Mucosa of stomach (tissue), 1 donor: Measurements from ENCODE around the gene ACTRT2.

Experiments used
- H3K27me3 ChIP-seq: one replicate; pipeline ENCODE4 v1.7.0; 2013; ENCODE audit warnings: mild to moderate bottlenecking, low read length; ENCODE audit not compliant: control insufficient read depth, insufficient read depth
- H3K36me3 ChIP-seq: one replicate; pipeline ENCODE4 v1.7.0; 2013; ENCODE audit warnings: low read length; ENCODE audit not compliant: control insufficient read depth, insufficient read depth
- H3K4me1 ChIP-seq: one replicate; pipeline ENCODE4 v1.7.0; 2013; ENCODE audit warnings: mild to moderate bottlenecking, low read length; ENCODE audit not compliant: control insufficient read depth, insufficient read depth
- H3K4me3 ChIP-seq: one replicate; pipeline ENCODE4 v1.7.0; 2013; ENCODE audit warnings: low read length
- H3K9ac ChIP-seq: one replicate; pipeline ENCODE4 v1.7.0; 2013; ENCODE audit warnings: mild to moderate bottlenecking, low read length, moderate library complexity
- H3K9me3 ChIP-seq: one replicate; pipeline ENCODE4 v1.7.0; 2013; ENCODE audit warnings: mild to moderate bottlenecking, low read length, moderate library complexity; ENCODE audit not compliant: control insufficient read depth
- donor health status: Pancreatic carcinoma.

ACTRT2 gene

GRCh38 chr1:3017440-3018050, 3.7 kb upstream of the ACTRT2 start:
- Histone ChIP-seq H3K4me3 (no peak overlapping the region), H3K27me3 (peaks cover 36% of the 10 kb centered on the region), H3K4me1 (peaks cover 6% of the 10 kb centered on the region), H3K9me3 (no peaks in the 10 kb centered on the region), H3K9ac (no peak overlapping the region), H3K36me3 (no peaks in the 10 kb centered on the region)

- no peak overlapping the region for H3K9ac ChIP-seq
- H3K27me3 ChIP-seq = peaks cover 31% of the 10 kb centered on the region
- H3K36me3 ChIP-seq = no peaks in the 10 kb centered on the region
- no peaks in the 10 kb centered on the region for H3K9me3 ChIP-seq
- peaks cover under 1% of the 10 kb centered on the region for H3K4me1 ChIP-seq
- no peak overlapping the region for H3K4me3 ChIP-seq
Measured at GRCh38 chr1:3018051-3018471, 3.2 kb upstream of the ACTRT2 start.

GRCh38 chr1:3018576-3018975, 2.7 kb upstream of the ACTRT2 start:
- Histone ChIP-seq H3K36me3 (no peaks in the 10 kb centered on the region), H3K27me3 (peaks cover 25% of the 10 kb centered on the region), H3K9me3 (no peaks in the 10 kb centered on the region), H3K4me3 (no peak overlapping the region), H3K4me1 (no peaks in the 10 kb centered on the region), H3K9ac (no peak overlapping the region)

- H3K9me3 ChIP-seq = no peaks in the 10 kb centered on the region
- H3K9ac ChIP-seq = no peak overlapping the region
- no peak overlapping the region for H3K4me3 ChIP-seq
- no peaks in the 10 kb centered on the region for H3K36me3 ChIP-seq
- peaks cover 21% of the 10 kb centered on the region for H3K27me3 ChIP-seq
- H3K4me1 ChIP-seq = no peaks in the 10 kb centered on the region
Measured at GRCh38 chr1:3019007-3019515, 2.2 kb upstream of the ACTRT2 start.

- Histone ChIP-seq H3K4me3 (no peak overlapping the region), H3K27me3 (peaks cover 17% of the 10 kb centered on the region), H3K9ac (no peak overlapping the region), H3K9me3 (no peaks in the 10 kb centered on the region), H3K4me1 (no peaks in the 10 kb centered on the region), H3K36me3 (no peaks in the 10 kb centered on the region)
Measured at GRCh38 chr1:3019516-3020051, 1.7 kb upstream of the ACTRT2 start.

GRCh38 chr1:3020263-3020909, 881 bp upstream of the ACTRT2 start:
- Histone ChIP-seq H3K4me3 (no peak overlapping the region), H3K9me3 (no peaks in the 10 kb centered on the region), H3K27me3 (peaks cover 10% of the 10 kb centered on the region), H3K4me1 (no peaks in the 10 kb centered on the region), H3K36me3 (no peaks in the 10 kb centered on the region), H3K9ac (no peak overlapping the region)

- no peak overlapping the region for H3K9ac ChIP-seq
- H3K27me3 ChIP-seq = peaks cover 10% of the 10 kb centered on the region
- H3K4me3 ChIP-seq = no peak overlapping the region
- H3K4me1 ChIP-seq = no peaks in the 10 kb centered on the region
- H3K9me3 ChIP-seq = no peaks in the 10 kb centered on the region
- H3K36me3 ChIP-seq = no peaks in the 10 kb centered on the region
Measured at GRCh38 chr1:3021801-3022401, 634 bp downstream of the ACTRT2 start.

GRCh38 chr1:3022511-3022973, 1.3 kb downstream of the ACTRT2 start:
- Histone ChIP-seq H3K9ac (no peak overlapping the region), H3K9me3 (no peaks in the 10 kb centered on the region), H3K4me3 (no peak overlapping the region), H3K27me3 (peaks cover 5% of the 10 kb centered on the region), H3K36me3 (no peaks in the 10 kb centered on the region), H3K4me1 (no peaks in the 10 kb centered on the region)

- H3K9me3 ChIP-seq = no peaks in the 10 kb centered on the region
- no peak overlapping the region for H3K4me3 ChIP-seq
- H3K4me1 ChIP-seq = no peaks in the 10 kb centered on the region
- H3K27me3 ChIP-seq = peaks cover 3% of the 10 kb centered on the region
- H3K9ac ChIP-seq = no peak overlapping the region
- H3K36me3 ChIP-seq = no peaks in the 10 kb centered on the region
Measured at GRCh38 chr1:3022976-3023375, 1.7 kb downstream of the ACTRT2 start.

GRCh38 chr1:3024019-3024418, 2.8 kb downstream of the ACTRT2 start:
- no peaks in the 10 kb centered on the region for H3K4me1 ChIP-seq
- peaks cover 9% of the 10 kb centered on the region for H3K27me3 ChIP-seq
- H3K9ac ChIP-seq = no peak overlapping the region
- H3K9me3 ChIP-seq = no peaks in the 10 kb centered on the region
- H3K4me3 ChIP-seq = no peak overlapping the region
- H3K36me3 ChIP-seq = no peaks in the 10 kb centered on the region

GRCh38 chr1:3024588-3024987, 3.3 kb downstream of the ACTRT2 start:
- H3K27me3 ChIP-seq = peaks cover 12% of the 10 kb centered on the region

GRCh38 chr1:3026124-3026523, 4.9 kb downstream of the ACTRT2 start:
- Histone ChIP-seq H3K9ac (no peak overlapping the region), H3K4me1 (no peaks in the 10 kb centered on the region), H3K36me3 (no peaks in the 10 kb centered on the region), H3K4me3 (no peak overlapping the region), H3K27me3 (peaks cover 12% of the 10 kb centered on the region), H3K9me3 (no peaks in the 10 kb centered on the region)

More at GRCh38 chr1:3024588-3024987, 3.3 kb downstream of the ACTRT2 start:
- H3K4me3 ChIP-seq = no peak overlapping the region
- H3K9ac ChIP-seq = no peak overlapping the region
- no peaks in the 10 kb centered on the region for H3K4me1 ChIP-seq
- H3K36me3 ChIP-seq = no peaks in the 10 kb centered on the region
- no peaks in the 10 kb centered on the region for H3K9me3 ChIP-seq
